Measurements from ENCODE around the gene NUTF2.
"Not testable (repeated sequence)": the region's sequence is repeated elsewhere in the genome, so short reads cannot be mapped to it uniquely, and the experiment has no call there.

The NUTF2 gene

GRCh38 chr16:67820608-67821259 is 26.0 kb upstream of the NUTF2 start:
- H3K27ac Mint-ChIP-seq (ENCODE audit: low read depth), result no peak overlapping the region
- H3K27me3 Mint-ChIP-seq, result no peaks in the 10 kb centered on the region
- no peaks in the 10 kb centered on the region for H3K36me3 Mint-ChIP-seq (ENCODE audit: insufficient read depth)
- no peaks in the 10 kb centered on the region for H3K9me3 Mint-ChIP-seq
- no peak overlapping the region for H3K4me3 Mint-ChIP-seq
- DNase-seq (ENCODE audit: low spot score in 2 of 2) (no peak), ATAC-seq (replicated peaks; ENCODE audit: extremely low read depth, poor library complexity, severe bottlenecking) (no peak)
- H3K4me1 Mint-ChIP-seq, result no peaks in the 10 kb centered on the region

GRCh38 chr16:67822511-67822910 is 24.2 kb upstream of the NUTF2 start:
- H3K36me3 Mint-ChIP-seq (ENCODE audit: insufficient read depth), result no peaks in the 10 kb centered on the region
- H3K4me1 Mint-ChIP-seq, result no peaks in the 10 kb centered on the region
- ATAC-seq (replicated peaks; ENCODE audit: extremely low read depth, poor library complexity, severe bottlenecking) (no peak), DNase-seq (ENCODE audit: low spot score in 2 of 2) (no peak)
- H3K9me3 Mint-ChIP-seq, result no peaks in the 10 kb centered on the region
- H3K4me3 Mint-ChIP-seq, result no peak overlapping the region
- H3K27ac Mint-ChIP-seq (ENCODE audit: low read depth), result no peak overlapping the region
- no peaks in the 10 kb centered on the region for H3K27me3 Mint-ChIP-seq

- no peaks in the 10 kb centered on the region for H3K4me1 Mint-ChIP-seq
- H3K27me3 Mint-ChIP-seq, result no peaks in the 10 kb centered on the region
- no peak overlapping the region for H3K4me3 Mint-ChIP-seq
- DNase-seq (ENCODE audit: low spot score in 2 of 2) (no peak), ATAC-seq (replicated peaks; ENCODE audit: extremely low read depth, poor library complexity, severe bottlenecking) (no peak)
- peaks cover 1% of the 10 kb centered on the region for H3K36me3 Mint-ChIP-seq (ENCODE audit: insufficient read depth)
- no peak overlapping the region for H3K27ac Mint-ChIP-seq (ENCODE audit: low read depth)
- no peaks in the 10 kb centered on the region for H3K9me3 Mint-ChIP-seq
Measured at GRCh38 chr16:67825119-67825518, 21.6 kb upstream of the NUTF2 start.

DNA sequence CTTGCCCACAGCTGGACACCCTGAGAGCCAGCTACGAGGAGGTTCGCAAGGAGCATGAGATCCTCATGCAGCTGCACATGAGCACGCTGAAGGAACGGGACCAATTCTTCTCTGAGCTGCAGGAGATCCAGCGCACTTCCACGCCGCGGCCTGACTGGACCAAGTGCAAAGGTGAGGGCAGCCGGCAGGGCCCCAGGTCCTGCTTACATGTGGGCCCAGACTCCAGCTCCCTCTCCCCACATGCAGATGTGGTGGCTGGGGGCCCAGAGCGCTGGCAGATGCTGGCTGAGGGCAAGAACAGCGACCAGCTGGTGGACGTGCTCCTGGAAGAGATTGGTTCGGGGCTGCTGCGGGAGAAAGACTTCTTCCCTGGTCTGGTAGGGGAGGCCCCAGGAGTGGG is 20.8 kb upstream of the NUTF2 start:
- Mint-ChIP-seq H3K27ac (ENCODE audit: low read depth) (no peak overlapping the region), H3K4me1 (no peaks in the 10 kb centered on the region)
- no peak for ATAC-seq (replicated peaks; ENCODE audit: extremely low read depth, poor library complexity, severe bottlenecking)

GRCh38 chr16:67828651-67829050 is 18.1 kb upstream of the NUTF2 start:
- Mint-ChIP-seq H3K36me3 (ENCODE audit: insufficient read depth) (peaks cover 8% of the 10 kb centered on the region), H3K4me3 (no peak overlapping the region), H3K27me3 (no peaks in the 10 kb centered on the region), H3K9me3 (no peaks in the 10 kb centered on the region), H3K27ac (ENCODE audit: low read depth) (no peak overlapping the region), H3K4me1 (peaks cover 16% of the 10 kb centered on the region)
- ATAC-seq (replicated peaks; ENCODE audit: extremely low read depth, poor library complexity, severe bottlenecking), result no peak
- no peak for DNase-seq (ENCODE audit: low spot score in 2 of 2)

More for the DNA sequence above, 20.8 kb upstream of the NUTF2 start:
- no peaks in the 10 kb centered on the region for H3K27me3 Mint-ChIP-seq
- H3K9me3 Mint-ChIP-seq, result no peaks in the 10 kb centered on the region
- no peak overlapping the region for H3K4me3 Mint-ChIP-seq
- peaks cover 3% of the 10 kb centered on the region for H3K36me3 Mint-ChIP-seq (ENCODE audit: insufficient read depth)
- DNase-seq (ENCODE audit: low spot score in 2 of 2), result no peak

DNA sequence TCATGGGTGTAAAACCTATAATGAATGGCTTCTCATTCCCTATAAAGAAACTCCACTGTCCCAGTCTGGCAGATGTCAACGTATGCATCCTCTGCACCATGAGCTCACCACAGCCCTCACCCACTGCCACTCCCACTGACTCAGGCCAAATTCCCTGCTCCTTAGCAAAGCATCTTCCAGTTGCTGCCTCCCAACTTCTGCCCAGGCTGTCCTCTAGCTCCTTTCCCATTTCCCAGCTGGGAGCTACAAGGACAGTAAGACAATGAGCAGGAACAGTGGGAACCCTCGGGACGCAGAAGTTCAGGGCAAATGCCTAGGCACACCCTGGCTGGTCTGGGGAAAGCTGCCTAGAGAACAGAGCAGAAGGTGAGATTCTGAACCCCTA is 13.7 kb upstream of the NUTF2 start:
- no peak for DNase-seq (ENCODE audit: low spot score in 2 of 2)
- Mint-ChIP-seq H3K36me3 (ENCODE audit: insufficient read depth) (peaks cover 11% of the 10 kb centered on the region), H3K27me3 (no peaks in the 10 kb centered on the region), H3K9me3 (no peaks in the 10 kb centered on the region), H3K4me3 (peak overlapping the region; percentile 97), H3K27ac (ENCODE audit: low read depth) (peak overlapping the region; percentile 83), H3K4me1 (peaks cover 19% of the 10 kb centered on the region)
- ATAC-seq (replicated peaks; ENCODE audit: extremely low read depth, poor library complexity, severe bottlenecking), result no peak

GRCh38 chr16:67833415-67834241 is 13.1 kb upstream of the NUTF2 start:
- Mint-ChIP-seq H3K36me3 (ENCODE audit: insufficient read depth) (peaks cover 10% of the 10 kb centered on the region), H3K4me3 (peak overlapping the region; percentile 97), H3K27ac (ENCODE audit: low read depth) (peak overlapping the region; percentile 83), H3K27me3 (no peaks in the 10 kb centered on the region), H3K9me3 (no peaks in the 10 kb centered on the region), H3K4me1 (peaks cover 19% of the 10 kb centered on the region)
- DNase-seq (ENCODE audit: low spot score in 2 of 2), result peak; percentile 91 to 97
- ATAC-seq (replicated peaks; ENCODE audit: extremely low read depth, poor library complexity, severe bottlenecking), result peak; percentile 98

GRCh38 chr16:67834242-67834614 is 12.5 kb upstream of the NUTF2 start:
- ATAC-seq (replicated peaks; ENCODE audit: extremely low read depth, poor library complexity, severe bottlenecking) (no peak), DNase-seq (ENCODE audit: low spot score in 2 of 2) (no peak)
- H3K4me3 Mint-ChIP-seq, result peak overlapping the region; percentile 97
- H3K36me3 Mint-ChIP-seq (ENCODE audit: insufficient read depth), result peaks cover 10% of the 10 kb centered on the region
- H3K4me1 Mint-ChIP-seq, result peaks cover 19% of the 10 kb centered on the region
- peak overlapping the region; percentile 83 for H3K27ac Mint-ChIP-seq (ENCODE audit: low read depth)
- no peaks in the 10 kb centered on the region for H3K9me3 Mint-ChIP-seq
- H3K27me3 Mint-ChIP-seq, result no peaks in the 10 kb centered on the region

GRCh38 chr16:67837190-67837589 is 9.5 kb upstream of the NUTF2 start:
- not testable (repeated sequence) for ATAC-seq (replicated peaks; ENCODE audit: extremely low read depth, poor library complexity, severe bottlenecking)

DNA sequence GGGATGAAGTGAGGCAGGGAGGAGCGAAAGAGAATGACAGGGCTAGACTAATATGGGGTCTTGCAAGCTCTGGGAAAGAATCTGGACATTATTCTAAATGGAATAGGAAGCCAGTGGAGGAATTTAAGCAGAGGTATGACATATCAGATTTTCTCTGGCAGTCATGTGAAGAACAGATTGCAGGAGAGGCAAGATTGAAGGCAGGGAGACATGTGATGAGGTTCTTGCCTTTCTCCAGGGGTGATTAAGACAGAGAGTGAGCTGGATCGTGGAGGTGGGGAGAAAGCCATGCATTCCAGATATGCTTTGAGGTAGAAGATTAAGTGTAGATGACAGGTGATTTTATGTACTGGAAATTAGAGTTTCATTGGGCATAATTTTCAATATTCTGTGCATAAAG is 8.9 kb upstream of the NUTF2 start:
- Mint-ChIP-seq H3K4me3 (no peak overlapping the region), H3K4me1 (peaks cover 13% of the 10 kb centered on the region), H3K36me3 (ENCODE audit: insufficient read depth) (peaks cover 12% of the 10 kb centered on the region), H3K27me3 (no peaks in the 10 kb centered on the region), H3K9me3 (no peaks in the 10 kb centered on the region), H3K27ac (ENCODE audit: low read depth) (no peak overlapping the region)
- ATAC-seq (replicated peaks; ENCODE audit: extremely low read depth, poor library complexity, severe bottlenecking) (no peak), DNase-seq (ENCODE audit: low spot score in 2 of 2) (no peak)

More at GRCh38 chr16:67837190-67837589, 9.5 kb upstream of the NUTF2 start:
- not testable (repeated sequence) for H3K36me3 Mint-ChIP-seq (ENCODE audit: insufficient read depth); H3K4me3 Mint-ChIP-seq; H3K9me3 Mint-ChIP-seq; H3K27me3 Mint-ChIP-seq; H3K27ac Mint-ChIP-seq (ENCODE audit: low read depth); DNase-seq (ENCODE audit: low spot score in 2 of 2)
- H3K4me1 Mint-ChIP-seq, result peaks cover 17% of the 10 kb centered on the region

- peak overlapping the region; percentile 86 for H3K4me3 Mint-ChIP-seq
Measured at GRCh38 chr16:67841198-67841815, 5.4 kb upstream of the NUTF2 start.

DNA sequence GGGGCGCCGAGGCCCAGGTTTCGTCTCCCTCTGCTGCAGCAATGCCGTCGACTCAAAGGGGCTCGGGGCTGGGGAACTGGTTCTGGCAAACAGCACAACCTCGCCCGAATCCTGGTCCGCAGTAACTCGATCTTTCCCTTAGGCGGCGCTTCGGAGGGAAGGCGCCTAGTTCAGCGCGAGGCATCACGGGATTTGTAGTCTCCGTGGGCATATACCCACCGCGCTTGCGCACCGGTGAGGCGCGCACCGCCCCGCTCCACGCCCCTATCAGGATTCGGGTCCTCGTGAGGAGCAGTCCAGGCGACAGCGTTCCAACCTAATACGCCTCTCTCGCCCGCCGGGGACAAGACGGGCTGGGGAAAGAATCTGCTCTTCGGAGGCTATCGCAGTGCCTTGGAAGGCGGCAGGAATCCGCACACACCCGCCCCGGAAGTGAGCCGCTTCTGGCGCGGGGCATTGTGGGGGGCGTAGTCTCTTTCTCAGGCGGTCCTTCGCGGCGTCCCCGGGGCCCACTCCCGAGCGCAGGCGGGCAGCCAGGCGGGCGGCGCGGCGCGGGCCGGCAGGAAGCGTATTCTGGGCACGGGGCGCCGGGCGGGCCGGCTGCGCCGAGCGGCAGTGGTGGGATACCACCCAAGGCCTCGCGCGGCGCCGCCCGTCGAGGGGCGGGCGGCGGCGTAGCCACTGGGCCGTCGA is 4.8 kb upstream of the NUTF2 start, which contains the start of gene THAP11:
THAP11 (plus strand) TSS at position 505 of the 693 bp plus-strand sequence. CDS start 235 bp downstream, outside the sequence.
- peak; percentile 93 to 96 for DNase-seq (ENCODE audit: low spot score in 2 of 2)
- H3K27me3 Mint-ChIP-seq, result no peaks in the 10 kb centered on the region
- peak within 1 kb of the TSS; percentile 86 for H3K4me3 Mint-ChIP-seq
- H3K4me1 Mint-ChIP-seq, result peaks cover 27% of the 10 kb centered on the region
- ATAC-seq (replicated peaks; ENCODE audit: extremely low read depth, poor library complexity, severe bottlenecking), result peak; percentile 58
- H3K9me3 Mint-ChIP-seq, result no peaks in the 10 kb centered on the region
- peaks cover 12% of the 10 kb centered on the region for H3K36me3 Mint-ChIP-seq (ENCODE audit: insufficient read depth)
- H3K27ac Mint-ChIP-seq (ENCODE audit: low read depth), result peak within 1 kb of the TSS; percentile 90

More at GRCh38 chr16:67841198-67841815, 5.4 kb upstream of the NUTF2 start:
- peaks cover 27% of the 10 kb centered on the region for H3K4me1 Mint-ChIP-seq
- ATAC-seq (replicated peaks; ENCODE audit: extremely low read depth, poor library complexity, severe bottlenecking) (no peak), DNase-seq (ENCODE audit: low spot score in 2 of 2) (no peak)
- peaks cover 12% of the 10 kb centered on the region for H3K36me3 Mint-ChIP-seq (ENCODE audit: insufficient read depth)
- H3K9me3 Mint-ChIP-seq, result no peaks in the 10 kb centered on the region
- peak overlapping the region; percentile 90 for H3K27ac Mint-ChIP-seq (ENCODE audit: low read depth)
- no peaks in the 10 kb centered on the region for H3K27me3 Mint-ChIP-seq
